GM12878 (cell line): ENCODE results near the gene SIK1. TPM values are rescaled to one million over a fixed set of nuclear protein-coding genes. Genes with fewer than 3 reads are reported as not detected.
A peak's percentile ranks its signal among the peaks of the same experiment; 100 is the strongest.

Experiments
- ASH2L ChIP-seq: fragments of 300-600, 200-600 bp; sonication (generic); IDR thresholded peaks from 2 replicates; pipeline ENCODE4 v1.6.1; 2017; ENCODE audit warnings: low read depth, mild to moderate bottlenecking, borderline replicate concordance
- ATF7 ChIP-seq: fragments of 450-650 bp; IDR thresholded peaks from 2 replicates; pipeline ENCODE4 v1.6.1; 2016; ENCODE audit warnings: low read depth, mild to moderate bottlenecking
- BCL11A ChIP-seq: IDR thresholded peaks from 2 replicates; pipeline ENCODE4 v1.6.1; 2011; ENCODE audit warnings: low read depth, low read length
- BHLHE40 ChIP-seq, 2 experiments: fragments of 450-650 bp in 1 of 2; IDR thresholded peaks; 2 replicates each; pipeline ENCODE4 v1.6.1; 2011 to 2017; ENCODE audit warnings: low read depth in 2 of 2, borderline replicate concordance in 1 of 2, improper control_type of control experiment in 1 of 2, low read length in 1 of 2, mild to moderate bottlenecking in 1 of 2
- CBFB ChIP-seq: IDR thresholded peaks from 2 replicates; pipeline ENCODE4 v1.6.1; 2016; ENCODE audit warnings: antibody characterized with exemption, low read depth
- CHD2 ChIP-seq: IDR thresholded peaks from 2 replicates; pipeline ENCODE4 v1.6.1; 2011; ENCODE audit warnings: low read depth, low read length, improper control_type of control experiment, borderline replicate concordance
- CHD4 ChIP-seq: fragments of 200-600 bp; sonication (generic); IDR thresholded peaks from 2 replicates; pipeline ENCODE4 v1.6.1; 2016; ENCODE audit warnings: mild to moderate bottlenecking
- CREB1 ChIP-seq: IDR thresholded peaks from 2 replicates; pipeline ENCODE4 v1.6.1; 2012; ENCODE audit warnings: low read depth, mild to moderate bottlenecking, inconsistent platforms
- CTCF ChIP-seq, 3 experiments: IDR thresholded peaks in 2 of 3; conservative IDR thresholded peaks in 1 of 3; 2 replicates each; pipeline ENCODE4 v1.5.1; 2011; ENCODE audit warnings: low read depth in 3 of 3, low read length in 3 of 3, mild to moderate bottlenecking in 3 of 3, control low read depth in 2 of 3, moderate library complexity in 2 of 3, inconsistent platforms in 1 of 3, mixed read lengths in 1 of 3; ENCODE audit not compliant: control insufficient read depth in 2 of 3, insufficient read depth in 1 of 3; ENCODE audit errors: extremely low read depth in 1 of 3
- EP300 ChIP-seq, 2 experiments: fragments of 150-350 bp in 1 of 2; IDR thresholded peaks; 2 replicates each; pipeline ENCODE4 v1.6.1; 2011 to 2012; ENCODE audit warnings: low read depth in 2 of 2, low read length in 2 of 2, borderline replicate concordance in 1 of 2, improper control_type of control experiment in 1 of 2, inconsistent platforms in 1 of 2; ENCODE audit not compliant: control insufficient read depth in 1 of 2
- IKZF2 ChIP-seq, 2 experiments: fragments of 450-650 bp; IDR thresholded peaks; 2 replicates each; pipeline ENCODE4 v1.6.1; 2017; ENCODE audit warnings: mild to moderate bottlenecking in 2 of 2, moderate library complexity in 2 of 2
- JUNB ChIP-seq: IDR thresholded peaks from 2 replicates; pipeline ENCODE4 v1.6.1; 2016; ENCODE audit warnings: antibody characterized with exemption, mild to moderate bottlenecking
- JUND ChIP-seq: IDR thresholded peaks from 2 replicates; pipeline ENCODE4 v1.6.1; 2012; ENCODE audit warnings: low read depth, mild to moderate bottlenecking, low read length, improper control_type of control experiment, moderate library complexity
- MTA2 ChIP-seq: fragments of 450-650 bp; IDR thresholded peaks from 2 replicates; pipeline ENCODE4 v1.6.1; 2016; ENCODE audit warnings: low read depth, mild to moderate bottlenecking, moderate library complexity
- MTA3 ChIP-seq: IDR thresholded peaks from 2 replicates; pipeline ENCODE4 v1.6.1; 2012; ENCODE audit warnings: low read length, inconsistent platforms, borderline replicate concordance
- MYC ChIP-seq: IDR thresholded peaks from 2 replicates; pipeline ENCODE4 v1.6.1; 2011; ENCODE audit warnings: mild to moderate bottlenecking, low read length, moderate library complexity, inconsistent platforms; ENCODE audit not compliant: insufficient read depth, insufficient replicate concordance, insufficient read length, severe bottlenecking
- NFXL1 ChIP-seq: fragments of 450-650 bp; IDR thresholded peaks from 2 replicates; pipeline ENCODE4 v1.6.1; 2017; ENCODE audit warnings: antibody characterized with exemption, mild to moderate bottlenecking, borderline replicate concordance
- POLR2AphosphoS2 ChIP-seq: IDR thresholded peaks from 2 replicates; pipeline ENCODE4 v1.6.1; 2011; ENCODE audit warnings: low read depth, mild to moderate bottlenecking, low read length, improper control_type of control experiment, moderate library complexity
- SREBF2 ChIP-seq: IDR thresholded peaks from 2 replicates; pipeline ENCODE4 v1.6.1; 2012; ENCODE audit warnings: mild to moderate bottlenecking, low read length
- SRF ChIP-seq, 2 experiments: IDR thresholded peaks; 2 replicates each; pipeline ENCODE4 v1.6.1; 2011; ENCODE audit warnings: low read depth in 2 of 2, low read length in 2 of 2, mild to moderate bottlenecking in 1 of 2, moderate library complexity in 1 of 2
- TARDBP ChIP-seq: IDR thresholded peaks from 2 replicates; pipeline ENCODE4 v1.6.1; 2016; ENCODE audit warnings: borderline replicate concordance
- ZNF24 ChIP-seq: fragments of 450-650 bp; IDR thresholded peaks from 2 replicates; pipeline ENCODE4 v1.6.1; 2017; ENCODE audit warnings: antibody characterized with exemption, mild to moderate bottlenecking
- ZSCAN29 ChIP-seq: fragments of 450-650 bp; IDR thresholded peaks from 2 replicates; pipeline ENCODE4 v1.6.1; 2017; ENCODE audit warnings: mild to moderate bottlenecking, moderate library complexity
- polyA plus RNA-seq, 11 experiments: library from polyadenylated mRNA; depleted of rRNA in 4 of 11; unstranded in 6 of 11; stranded (reverse) in 5 of 11; fragments of >200 nt; fragmentation: Nextera tagmentation in 4 of 11; fragmentation: Illumina TruSeq in 1 of 11; extraction: Ambion mirVana in 4 of 11; extraction: Trizol in 1 of 11; gene quantifications; 1 replicate in 1 of 11; 2 replicates in 10 of 11; pipeline versions ENCODE4 v1.2.1 to v1.2.3, GENCODE V29; 2011 to 2016; ENCODE audit warnings: inconsistent platforms in 2 of 11, missing spikeins in 2 of 11, low read depth in 1 of 11
- total RNA-seq, 4 experiments: library from RNA; depleted of rRNA in 3 of 4; stranded (reverse); fragments of >200 nt in 3 of 4; fragmentation: Illumina TruSeq in 1 of 4; extraction: Trizol in 1 of 4; gene quantifications; 2 replicates each; pipeline versions ENCODE4 v1.2.1 to v1.2.3, GENCODE V29; 2013 to 2021
- TF ChIP-seq, protein P1 (sequence below): IDR thresholded peaks from 2 replicates; pipeline ENCODE4 v1.6.1; 2012; ENCODE audit warnings: improper control_type of control experiment, low read depth, low read length; ENCODE audit not compliant: insufficient replicate concordance

SIK1 gene
- total and polyA plus RNA-seq, 10 of the 15 experiments (the other 5 are each of a cell fraction or from before 2014, with no cell fraction given) = 0.03 to 7.3 (median 2.1) TPM; not detected in 2

GRCh38 chr21:43369124-43369523 lies 57.8 kb downstream of the SIK1 start (continued):
- TF ChIP-seq CTCF (IDR thresholded peaks at IDR 0.05 in 2 of 3, conservative IDR thresholded peaks at IDR 0.05 in 1 of 3; ENCODE audit: control insufficient read depth in 2 of 3, extremely low read depth in 1 of 3, insufficient read depth in 1 of 3, low read depth in 3 of 3, low read length in 3 of 3) (no peak), NFXL1 (no peak), CHD4 (no peak), EP300 (IDR thresholded peaks at IDR 0.05; ENCODE audit: borderline replicate concordance in 1 of 2, control insufficient read depth in 1 of 2, low read depth in 2 of 2, low read length in 2 of 2) (peak; percentile 45 to 58; a peak in 3 of 4 replicates), ZSCAN29 (no peak), JUNB (peak; percentile 74), CHD2 (no peak; the same call in 1 of the 2 replicates), MTA2 (peak; percentile 16; the same call in 1 of the 2 replicates), JUND (peak; percentile 63; the same call in 1 of the 2 replicates), BCL11A (peak; percentile 52; the same call in 1 of the 2 replicates), TARDBP (no peak), POLR2AphosphoS2 (no peak), SREBF2 (no peak), MTA3 (no peak), SRF (IDR thresholded peaks at IDR 0.05; ENCODE audit: low read depth in 2 of 2, low read length in 2 of 2) (no peak), ZNF24 (no peak), MYC (no peak), CREB1 (peak; percentile 48; the same call in 1 of the 2 replicates), BHLHE40 (IDR thresholded peaks at IDR 0.05; ENCODE audit: borderline replicate concordance in 1 of 2, low read depth in 2 of 2, low read length in 1 of 2) (peak; percentile 89 to 93), ASH2L (no peak), ATF7 (peak; percentile 31; the same call in 1 of the 2 replicates), CBFB (no peak), IKZF2 (IDR thresholded peaks at IDR 0.05) (peak; percentile 49 to 68; a peak in 3 of 4 replicates)
- TF ChIP-seq, protein P1, sequence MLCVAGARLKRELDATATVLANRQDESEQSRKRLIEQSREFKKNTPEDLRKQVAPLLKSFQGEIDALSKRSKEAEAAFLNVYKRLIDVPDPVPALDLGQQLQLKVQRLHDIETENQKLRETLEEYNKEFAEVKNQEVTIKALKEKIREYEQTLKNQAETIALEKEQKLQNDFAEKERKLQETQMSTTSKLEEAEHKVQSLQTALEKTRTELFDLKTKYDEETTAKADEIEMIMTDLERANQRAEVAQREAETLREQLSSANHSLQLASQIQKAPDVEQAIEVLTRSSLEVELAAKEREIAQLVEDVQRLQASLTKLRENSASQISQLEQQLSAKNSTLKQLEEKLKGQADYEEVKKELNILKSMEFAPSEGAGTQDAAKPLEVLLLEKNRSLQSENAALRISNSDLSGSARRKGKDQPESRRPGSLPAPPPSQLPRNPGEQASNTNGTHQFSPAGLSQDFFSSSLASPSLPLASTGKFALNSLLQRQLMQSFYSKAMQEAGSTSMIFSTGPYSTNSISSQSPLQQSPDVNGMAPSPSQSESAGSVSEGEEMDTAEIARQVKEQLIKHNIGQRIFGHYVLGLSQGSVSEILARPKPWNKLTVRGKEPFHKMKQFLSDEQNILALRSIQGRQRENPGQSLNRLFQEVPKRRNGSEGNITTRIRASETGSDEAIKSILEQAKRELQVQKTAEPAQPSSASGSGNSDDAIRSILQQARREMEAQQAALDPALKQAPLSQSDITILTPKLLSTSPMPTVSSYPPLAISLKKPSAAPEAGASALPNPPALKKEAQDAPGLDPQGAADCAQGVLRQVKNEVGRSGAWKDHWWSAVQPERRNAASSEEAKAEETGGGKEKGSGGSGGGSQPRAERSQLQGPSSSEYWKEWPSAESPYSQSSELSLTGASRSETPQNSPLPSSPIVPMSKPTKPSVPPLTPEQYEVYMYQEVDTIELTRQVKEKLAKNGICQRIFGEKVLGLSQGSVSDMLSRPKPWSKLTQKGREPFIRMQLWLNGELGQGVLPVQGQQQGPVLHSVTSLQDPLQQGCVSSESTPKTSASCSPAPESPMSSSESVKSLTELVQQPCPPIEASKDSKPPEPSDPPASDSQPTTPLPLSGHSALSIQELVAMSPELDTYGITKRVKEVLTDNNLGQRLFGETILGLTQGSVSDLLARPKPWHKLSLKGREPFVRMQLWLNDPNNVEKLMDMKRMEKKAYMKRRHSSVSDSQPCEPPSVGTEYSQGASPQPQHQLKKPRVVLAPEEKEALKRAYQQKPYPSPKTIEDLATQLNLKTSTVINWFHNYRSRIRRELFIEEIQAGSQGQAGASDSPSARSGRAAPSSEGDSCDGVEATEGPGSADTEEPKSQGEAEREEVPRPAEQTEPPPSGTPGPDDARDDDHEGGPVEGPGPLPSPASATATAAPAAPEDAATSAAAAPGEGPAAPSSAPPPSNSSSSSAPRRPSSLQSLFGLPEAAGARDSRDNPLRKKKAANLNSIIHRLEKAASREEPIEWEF = no peak
